Measurements from ENCODE around the gene PAFAH2. TPM values are rescaled to one million over a fixed set of nuclear protein-coding genes. Genes with fewer than 3 reads are reported as not detected.

Gene PAFAH2
- total and polyA plus RNA-seq, 2 of the 13 experiments (the other 11 are each of a cell fraction or from before 2014, with no cell fraction given): 6.9 to 9.4 TPM

- no peak for TF ChIP-seq MLXIP (CRISPR knock-in tag; IDR thresholded peaks at IDR 0.05; ENCODE audit: borderline replicate concordance)
- TF ChIP-seq PLRG1 (conservative IDR thresholded peaks at IDR 0.05): no peak
- TF ChIP-seq ZNF773 (CRISPR knock-in tag; IDR thresholded peaks at IDR 0.05; ENCODE audit: borderline replicate concordance): no peak
- TF ChIP-seq HIVEP1 (CRISPR knock-in tag; IDR thresholded peaks at IDR 0.05): peak; percentile 74; the same call in 1 of the 2 replicates
- peak; percentile 96 for TF ChIP-seq SPEN (CRISPR knock-in tag; IDR thresholded peaks at IDR 0.05; ENCODE audit: low read depth)
- TF ChIP-seq ZNF749 (CRISPR knock-in tag; IDR thresholded peaks at IDR 0.05; ENCODE audit: borderline replicate concordance): 0 out of 2 replicates have a peak, but pooled peaks have one; percentile 62
- TF ChIP-seq ZNF530 (CRISPR knock-in tag; IDR thresholded peaks at IDR 0.05; ENCODE audit: low read depth): no peak
- TF ChIP-seq ZBTB38 (CRISPR knock-in tag; IDR thresholded peaks at IDR 0.05): peak; percentile 90
- TF ChIP-seq RBM22 (optimal IDR thresholded peaks at IDR 0.05; ENCODE audit: low read length): no peak
- no peak for TF ChIP-seq ZNF276 (CRISPR knock-in tag; IDR thresholded peaks at IDR 0.05; ENCODE audit: low read depth)
- peak; percentile 69 for TF ChIP-seq KLF11 (CRISPR knock-in tag; IDR thresholded peaks at IDR 0.05)
- TF ChIP-seq MAF1 (CRISPR knock-in tag; IDR thresholded peaks at IDR 0.05; ENCODE audit: borderline replicate concordance): peak; percentile 64; the same call in 1 of the 2 replicates
- TF ChIP-seq SRSF9 (IDR thresholded peaks at IDR 0.05; ENCODE audit: borderline replicate concordance, insufficient read depth, low read depth, low read length, poor library complexity, severe bottlenecking): no peak
- TF ChIP-seq ARID4A (CRISPR knock-in tag; IDR thresholded peaks at IDR 0.05; ENCODE audit: borderline replicate concordance): peak; percentile 89
- TF ChIP-seq ELF3 (CRISPR knock-in tag; IDR thresholded peaks at IDR 0.05): peak; percentile 83
- no peak for TF ChIP-seq ZNF34 (CRISPR knock-in tag; IDR thresholded peaks at IDR 0.05; ENCODE audit: borderline replicate concordance)
- no peak for TF ChIP-seq NFE2 (CRISPR knock-in tag; IDR thresholded peaks at IDR 0.05)
- 0 out of 2 replicates have a peak, but pooled peaks have one; percentile 44 for TF ChIP-seq ZNF557 (CRISPR knock-in tag; IDR thresholded peaks at IDR 0.05)
- no peak for TF ChIP-seq ZNF296 (CRISPR knock-in tag; conservative IDR thresholded peaks at IDR 0.05)
- no peak for TF ChIP-seq TCF7 (IDR thresholded peaks at IDR 0.05; ENCODE audit: low read depth)
Measured at GRCh38 chr1:25997828-25998761, at the start of gene PAFAH2 (continued).
